GM18861 (cell line): ENCODE results near the gene FOLR2.

Experiments
- ATAC-seq: cut with Tn5 transposase; IDR thresholded peaks from one replicate; pipeline ENCODE4 v1.9.1; 2021; ENCODE audit not compliant: unreplicated experiment

The FOLR2 gene

GRCh38 chr11:72239849-72240460 lies 23.4 kb downstream of the FOLR2 start:
- no peak for ATAC-seq

GRCh38 chr11:72240461-72241290 lies 24.1 kb downstream of the FOLR2 start:
- ATAC-seq, result no peak

GRCh38 chr11:72241291-72241781 lies 24.7 kb downstream of the FOLR2 start:
- no peak for ATAC-seq

- no peak for ATAC-seq
Measured at GRCh38 chr11:72242141-72242540, 25.5 kb downstream of the FOLR2 start.

- ATAC-seq, result no peak
Measured at GRCh38 chr11:72243173-72244059, 26.8 kb downstream of the FOLR2 start.

GRCh38 chr11:72244060-72244360 lies 27.4 kb downstream of the FOLR2 start, which contains the start of gene PHOX2A:
PHOX2A (minus strand) TSS chr11:72244176; CDS start chr11:72244004, 172 bp downstream.
- no peak for ATAC-seq

GRCh38 chr11:72244361-72245262 lies 28.0 kb downstream of the FOLR2 start:
- ATAC-seq, result no peak

GRCh38 chr11:72245263-72245816 lies 28.7 kb downstream of the FOLR2 start:
- ATAC-seq, result no peak

- no peak for ATAC-seq
Measured at GRCh38 chr11:72247584-72247983, 31.0 kb downstream of the FOLR2 start.

GRCh38 chr11:72249961-72250360 lies 33.4 kb downstream of the FOLR2 start:
- ATAC-seq, result no peak

- no peak for ATAC-seq
Measured at GRCh38 chr11:72250661-72251464, 34.3 kb downstream of the FOLR2 start.

- ATAC-seq, result no peak
Measured at GRCh38 chr11:72251614-72252013, 35.0 kb downstream of the FOLR2 start.

- no peak for ATAC-seq
Measured at GRCh38 chr11:72253392-72253791, 36.8 kb downstream of the FOLR2 start.

GRCh38 chr11:72254299-72254993 lies 37.9 kb downstream of the FOLR2 start:
- ATAC-seq, result no peak

GRCh38 chr11:72257570-72257969 lies 41.0 kb downstream of the FOLR2 start:
- ATAC-seq, result no peak

- ATAC-seq, result no peak
Measured at GRCh38 chr11:72259490-72259889, 42.9 kb downstream of the FOLR2 start.

GRCh38 chr11:72260574-72260973 lies 44.0 kb downstream of the FOLR2 start:
- no peak for ATAC-seq

GRCh38 chr11:72263361-72263760 lies 46.8 kb downstream of the FOLR2 start:
- no peak for ATAC-seq

- ATAC-seq, result no peak
Measured at GRCh38 chr11:72265951-72266350, 49.4 kb downstream of the FOLR2 start.
